MM.1S (cell line): ENCODE measurements around the gene CD93.

Experiments used
- EZH2 ChIP-seq: fragments of 300-600 bp; sonication (generic); optimal IDR thresholded peaks from 2 replicates; pipeline ENCODE3; 2017; ENCODE audit warnings: low read depth, mild to moderate bottlenecking, antibody characterized with exemption, low read length, mixed read lengths
- EZH2phosphoT487 ChIP-seq: fragments of 300-600 bp; sonication (generic); IDR thresholded peaks from 2 replicates; pipeline ENCODE4 v1.6.1; 2018; ENCODE audit warnings: antibody characterized with exemption, low read length
- TF ChIP-seq, protein P1 (sequence below): fragments of 300-600 bp; sonication (generic); IDR thresholded peaks from 2 replicates; pipeline ENCODE4 v1.5.1; 2016; ENCODE audit warnings: antibody characterized with exemption, low read length, mixed read lengths

- TF ChIP-seq, protein P1, sequence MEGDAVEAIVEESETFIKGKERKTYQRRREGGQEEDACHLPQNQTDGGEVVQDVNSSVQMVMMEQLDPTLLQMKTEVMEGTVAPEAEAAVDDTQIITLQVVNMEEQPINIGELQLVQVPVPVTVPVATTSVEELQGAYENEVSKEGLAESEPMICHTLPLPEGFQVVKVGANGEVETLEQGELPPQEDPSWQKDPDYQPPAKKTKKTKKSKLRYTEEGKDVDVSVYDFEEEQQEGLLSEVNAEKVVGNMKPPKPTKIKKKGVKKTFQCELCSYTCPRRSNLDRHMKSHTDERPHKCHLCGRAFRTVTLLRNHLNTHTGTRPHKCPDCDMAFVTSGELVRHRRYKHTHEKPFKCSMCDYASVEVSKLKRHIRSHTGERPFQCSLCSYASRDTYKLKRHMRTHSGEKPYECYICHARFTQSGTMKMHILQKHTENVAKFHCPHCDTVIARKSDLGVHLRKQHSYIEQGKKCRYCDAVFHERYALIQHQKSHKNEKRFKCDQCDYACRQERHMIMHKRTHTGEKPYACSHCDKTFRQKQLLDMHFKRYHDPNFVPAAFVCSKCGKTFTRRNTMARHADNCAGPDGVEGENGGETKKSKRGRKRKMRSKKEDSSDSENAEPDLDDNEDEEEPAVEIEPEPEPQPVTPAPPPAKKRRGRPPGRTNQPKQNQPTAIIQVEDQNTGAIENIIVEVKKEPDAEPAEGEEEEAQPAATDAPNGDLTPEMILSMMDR = no peak
- no peak for TF ChIP-seq EZH2
- TF ChIP-seq EZH2phosphoT487 = no peak
Observed at GRCh38 chr20:23126281-23127061, 40.3 kb upstream of the CD93 start.
